ENCODE results near the gene NSRP1. TPM values are rescaled to one million over a fixed set of nuclear protein-coding genes. Genes with fewer than 3 reads are reported as not detected.
"Not testable (repeated sequence)": the region's sequence is repeated elsewhere in the genome, so short reads cannot be mapped to it uniquely, and the experiment has no call there.

The NSRP1 gene
- total RNA-seq, 2 donors from 2014 or later = 19.2 to 22.7 TPM

DNA sequence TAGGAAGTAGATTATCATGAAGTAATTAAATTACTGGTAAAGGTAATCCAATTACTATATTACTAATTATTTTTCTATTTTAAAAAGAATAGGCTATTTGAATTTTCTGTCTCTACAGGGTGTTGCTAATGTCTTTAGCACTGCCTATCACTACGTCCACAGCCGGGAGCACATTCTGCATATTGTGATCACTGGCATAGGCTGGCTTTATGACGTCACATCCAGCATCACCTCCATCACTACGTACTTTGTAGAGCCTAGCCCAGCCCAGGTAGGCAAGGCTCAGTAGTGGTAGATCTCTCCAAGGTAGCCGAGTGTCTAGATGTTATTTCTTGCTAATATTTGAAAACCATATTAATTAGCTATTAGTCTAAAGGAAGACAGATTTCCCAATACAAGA lies 33.8 kb upstream of the NSRP1 start:
- intact Hi-C loops (cut with DNase I) = no loop called here
- ATAC-seq = no peak
- Histone ChIP-seq H3K9me3 (no peaks in the 10 kb centered on the region), H3K36me3 (replicated peaks in 1 of 2; ENCODE audit: insufficient read depth in 1 of 2, low read depth in 2 of 2) (no peaks in the 10 kb centered on the region), H3K4me3 (no peak overlapping the region), H3K27me3 (no peaks in the 10 kb centered on the region), H3K4me1 (no peaks in the 10 kb centered on the region), H3K27ac (no peak overlapping the region)
- no peak for DNase-seq
- TF ChIP-seq POLR2A (IDR thresholded peaks at IDR 0.05) = no peak
- TF ChIP-seq, protein P1, sequence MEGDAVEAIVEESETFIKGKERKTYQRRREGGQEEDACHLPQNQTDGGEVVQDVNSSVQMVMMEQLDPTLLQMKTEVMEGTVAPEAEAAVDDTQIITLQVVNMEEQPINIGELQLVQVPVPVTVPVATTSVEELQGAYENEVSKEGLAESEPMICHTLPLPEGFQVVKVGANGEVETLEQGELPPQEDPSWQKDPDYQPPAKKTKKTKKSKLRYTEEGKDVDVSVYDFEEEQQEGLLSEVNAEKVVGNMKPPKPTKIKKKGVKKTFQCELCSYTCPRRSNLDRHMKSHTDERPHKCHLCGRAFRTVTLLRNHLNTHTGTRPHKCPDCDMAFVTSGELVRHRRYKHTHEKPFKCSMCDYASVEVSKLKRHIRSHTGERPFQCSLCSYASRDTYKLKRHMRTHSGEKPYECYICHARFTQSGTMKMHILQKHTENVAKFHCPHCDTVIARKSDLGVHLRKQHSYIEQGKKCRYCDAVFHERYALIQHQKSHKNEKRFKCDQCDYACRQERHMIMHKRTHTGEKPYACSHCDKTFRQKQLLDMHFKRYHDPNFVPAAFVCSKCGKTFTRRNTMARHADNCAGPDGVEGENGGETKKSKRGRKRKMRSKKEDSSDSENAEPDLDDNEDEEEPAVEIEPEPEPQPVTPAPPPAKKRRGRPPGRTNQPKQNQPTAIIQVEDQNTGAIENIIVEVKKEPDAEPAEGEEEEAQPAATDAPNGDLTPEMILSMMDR (IDR thresholded peaks at IDR 0.05) = no peak
- WGBS, 2 donors = 79 to 81% methylated on average over 5 of the region's 5 CpGs

DNA sequence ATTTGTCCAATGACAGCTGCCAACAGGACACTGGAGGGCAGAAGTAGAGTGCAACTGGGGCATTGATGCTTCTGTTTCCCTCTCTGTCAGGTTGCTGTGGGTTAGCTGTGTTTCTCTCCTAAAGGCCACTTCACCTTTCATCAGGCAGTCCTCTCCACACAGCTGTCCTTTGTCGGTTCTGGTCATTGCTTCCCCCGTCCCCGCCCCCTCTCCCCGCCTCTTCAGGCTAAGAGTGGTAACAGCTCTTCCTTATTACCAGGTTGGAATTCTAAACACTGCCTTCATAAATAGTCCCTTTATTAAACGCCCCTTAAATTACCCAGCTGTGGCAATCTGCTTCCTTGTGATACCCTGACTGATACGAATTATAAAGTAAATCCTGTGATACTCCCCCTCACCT lies 31.8 kb upstream of the NSRP1 start:
- Histone ChIP-seq H3K4me1 (no peaks in the 10 kb centered on the region), H3K27ac (no peak overlapping the region), H3K36me3 (replicated peaks in 1 of 2; ENCODE audit: insufficient read depth in 1 of 2, low read depth in 2 of 2) (no peaks in the 10 kb centered on the region), H3K4me3 (no peak overlapping the region), H3K27me3 (no peaks in the 10 kb centered on the region), H3K9me3 (no peaks in the 10 kb centered on the region)
- intact Hi-C loops (cut with DNase I) = no loop called here
- WGBS, 2 donors = 42 to 43% methylated on average over 6 of the region's 6 CpGs
- DNase-seq (no peak), ATAC-seq (no peak)
- TF ChIP-seq POLR2A (IDR thresholded peaks at IDR 0.05) = no peak
- TF ChIP-seq, protein P1 (IDR thresholded peaks at IDR 0.05) = no peak

DNA sequence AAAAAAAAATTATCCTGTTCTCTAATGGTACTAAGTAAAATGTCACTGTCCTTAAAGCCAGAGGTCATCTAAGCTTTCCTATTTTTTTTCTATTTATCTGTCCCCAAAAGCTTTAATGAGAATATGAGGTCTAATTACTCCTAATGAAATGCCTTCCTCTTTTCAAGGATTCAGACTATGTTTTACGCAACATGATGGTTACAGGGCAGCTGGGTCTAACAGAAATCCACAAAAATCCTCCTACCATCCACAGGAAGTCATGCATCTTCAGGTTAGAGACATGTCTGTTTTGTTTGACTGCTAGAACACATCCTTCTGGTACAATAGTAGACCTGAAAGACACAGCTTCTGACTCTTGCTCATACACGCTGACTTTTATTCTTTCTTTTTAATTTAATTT lies 29.7 kb upstream of the NSRP1 start:
- intact Hi-C loops (cut with DNase I) = no loop called here
- H3K27me3 ChIP-seq = no peaks in the 10 kb centered on the region
- no peaks in the 10 kb centered on the region for H3K36me3 ChIP-seq (replicated peaks in 1 of 2; ENCODE audit: insufficient read depth in 1 of 2, low read depth in 2 of 2)
- H3K4me1 ChIP-seq = no peaks in the 10 kb centered on the region
- WGBS, 2 donors = 77 to 80% methylated on average over 2 of the region's 2 CpGs
- no peak overlapping the region for H3K27ac ChIP-seq
- TF ChIP-seq, protein P1 (IDR thresholded peaks at IDR 0.05) = no peak
- TF ChIP-seq POLR2A (IDR thresholded peaks at IDR 0.05) = no peak
- ATAC-seq = no peak
- no peaks in the 10 kb centered on the region for H3K9me3 ChIP-seq
- no peak overlapping the region for H3K4me3 ChIP-seq
- no peak for DNase-seq

DNA sequence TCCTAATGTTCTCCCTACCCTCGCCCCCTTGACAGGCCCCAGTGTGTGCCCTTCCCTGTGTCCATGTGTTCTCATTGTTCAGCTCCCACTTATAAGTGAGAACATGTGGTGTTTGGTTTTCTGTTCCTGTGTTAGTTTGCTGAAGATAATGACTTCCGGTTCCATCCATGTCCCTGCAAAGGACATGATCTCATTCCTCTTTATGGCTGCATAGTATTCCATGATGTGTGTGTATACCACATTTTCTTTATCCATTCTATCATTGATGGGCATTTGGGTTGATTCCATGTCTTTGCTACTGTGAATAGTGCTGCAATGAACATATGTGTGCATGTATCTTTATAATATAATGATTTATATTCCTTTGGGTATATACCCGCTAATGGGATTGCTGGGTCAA lies 29.2 kb upstream of the NSRP1 start:
- H3K9me3 ChIP-seq; DNase-seq; H3K27me3 ChIP-seq; H3K4me3 ChIP-seq; H3K27ac ChIP-seq; ATAC-seq; H3K4me1 ChIP-seq; intact Hi-C loops (cut with DNase I); H3K36me3 ChIP-seq (replicated peaks in 1 of 2; ENCODE audit: insufficient read depth in 1 of 2, low read depth in 2 of 2): not testable (repeated sequence)
- 72 to 77% methylated on average over 3 of the region's 3 CpGs for WGBS, 2 donors

DNA sequence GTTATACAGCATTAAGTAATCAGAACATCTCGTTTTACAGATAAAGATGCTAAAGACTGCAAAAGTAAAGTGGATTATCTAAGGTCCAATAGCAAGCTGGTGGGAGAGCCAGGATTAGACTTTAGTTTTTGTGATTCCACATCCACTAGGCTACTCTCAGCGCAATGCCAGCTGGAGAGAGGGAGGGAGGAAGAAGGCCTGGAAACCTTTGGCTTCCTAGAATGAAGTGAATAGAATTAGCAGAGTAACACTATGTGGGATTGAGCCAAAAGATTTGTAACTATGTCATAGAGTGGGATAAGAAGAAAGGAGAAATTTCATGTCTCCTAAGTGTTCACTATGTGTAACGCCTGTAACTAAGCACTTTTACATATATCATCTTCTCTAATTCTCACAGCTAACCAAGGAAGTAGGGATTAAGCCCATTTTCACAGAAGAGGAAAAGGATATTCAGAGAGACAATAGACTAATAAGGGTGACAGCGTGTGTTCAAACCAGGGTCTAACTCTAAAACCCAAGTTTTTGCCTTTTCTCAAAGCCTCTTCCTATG lies 25.4 kb upstream of the NSRP1 start:
- H3K36me3 ChIP-seq (replicated peaks in 1 of 2; ENCODE audit: insufficient read depth in 1 of 2, low read depth in 2 of 2) = no peaks in the 10 kb centered on the region
- no peak overlapping the region for H3K4me3 ChIP-seq
- H3K27ac ChIP-seq = no peak overlapping the region
- no peaks in the 10 kb centered on the region for H3K9me3 ChIP-seq
- intact Hi-C loops (cut with DNase I) = no loop called here
- TF ChIP-seq, protein P1 (IDR thresholded peaks at IDR 0.05) = no peak
- TF ChIP-seq POLR2A (IDR thresholded peaks at IDR 0.05) = no peak
- no peak for DNase-seq
- ATAC-seq = no peak
- 66 to 69% methylated on average over 4 of the region's 4 CpGs for WGBS, 2 donors
- H3K4me1 ChIP-seq = peaks cover 6% of the 10 kb centered on the region
- no peaks in the 10 kb centered on the region for H3K27me3 ChIP-seq
